Measurements from ENCODE around the gene COQ10A. TPM values are rescaled to one million over a fixed set of nuclear protein-coding genes. Genes with fewer than 3 reads are reported as not detected.

The COQ10A gene
- total and polyA plus RNA-seq, 2 of the 13 experiments (the other 11 are each of a cell fraction or from before 2014, with no cell fraction given), result 21.0 to 37.3 TPM

DNA sequence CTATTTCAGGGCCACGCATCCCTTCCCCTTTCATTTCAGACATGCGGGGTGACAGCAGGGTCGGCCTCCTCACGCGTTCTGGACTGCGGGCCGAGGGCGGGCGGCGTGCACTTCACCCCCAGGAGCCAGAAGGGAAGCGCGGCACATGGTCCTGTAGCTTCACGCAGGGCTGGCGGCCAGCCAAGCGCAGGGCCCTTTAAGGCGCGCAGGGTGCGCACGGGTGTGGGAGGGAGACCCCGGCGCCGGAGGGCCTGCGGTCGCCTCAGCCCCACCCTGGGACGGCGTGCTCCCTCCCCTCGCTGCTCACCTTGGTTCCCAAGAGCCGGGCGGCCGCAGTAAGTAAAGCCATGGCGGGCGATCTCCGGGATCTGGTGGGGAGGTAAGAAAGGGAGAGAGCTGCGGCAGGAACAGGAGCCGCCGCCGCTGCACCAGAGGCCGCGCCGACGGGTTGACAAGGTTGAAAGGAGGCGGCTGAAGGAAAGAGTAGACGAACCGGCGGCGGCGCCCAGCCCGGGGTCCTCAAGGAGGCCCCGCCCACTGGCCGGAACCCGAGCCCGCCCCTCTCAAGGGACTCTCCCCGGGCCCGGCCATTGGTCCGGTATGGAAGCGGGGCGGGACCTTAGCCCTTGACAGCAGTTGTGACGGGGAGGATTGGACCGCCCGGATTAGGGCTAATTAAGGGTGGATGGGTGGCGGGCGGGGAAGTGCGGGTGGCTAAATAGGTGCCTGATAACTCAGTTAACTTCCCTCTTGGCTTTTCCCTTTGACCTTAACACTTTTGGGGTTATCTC, 33.3 kb downstream of the COQ10A start, which contains the start of gene CS (continued):
- TF ChIP-seq KLF13 (CRISPR knock-in tag; IDR thresholded peaks at IDR 0.05) (no peak), ZNF256 (CRISPR knock-in tag; conservative IDR thresholded peaks at IDR 0.05) (no peak), ISL2 (CRISPR knock-in tag; IDR thresholded peaks at IDR 0.05) (no peak), KLF16 (CRISPR knock-in tag; IDR thresholded peaks at IDR 0.05) (peak in 1 of 2 experiments; percentile 84; a peak in 2 of 4 replicates), SRSF9 (IDR thresholded peaks at IDR 0.05; ENCODE audit: borderline replicate concordance, insufficient read depth, low read depth, low read length, poor library complexity, severe bottlenecking) (no peak), MIXL1 (CRISPR knock-in tag; IDR thresholded peaks at IDR 0.05) (peak; percentile 96), ZC3H4 (CRISPR knock-in tag; IDR thresholded peaks at IDR 0.05; ENCODE audit: borderline replicate concordance) (no peak), MLLT10 (CRISPR knock-in tag; IDR thresholded peaks at IDR 0.05) (no peak), EZH2 (conservative IDR thresholded peaks at IDR 0.05; ENCODE audit: low read depth, low read length) (no peak), WIZ (CRISPR knock-in tag; IDR thresholded peaks at IDR 0.05) (0 out of 2 replicates have a peak, but pooled peaks have one; percentile 55), ZNF12 (CRISPR knock-in tag; IDR thresholded peaks at IDR 0.05) (0 out of 2 replicates have a peak, but pooled peaks have one; percentile 23), POLR2A (IDR thresholded peaks at IDR 0.05; ENCODE audit: insufficient read depth in 1 of 2, low read depth in 2 of 2, low read length in 2 of 2) (peak; percentile 54 to 70), PCBP1 (IDR thresholded peaks at IDR 0.05; ENCODE audit: borderline replicate concordance, low read depth, low read length) (no peak), CENPX (CRISPR knock-in tag; IDR thresholded peaks at IDR 0.05) (no peak), TEAD3 (CRISPR knock-in tag; optimal IDR thresholded peaks at IDR 0.05; ENCODE audit: borderline replicate concordance) (no peak), NAIF1 (CRISPR knock-in tag; IDR thresholded peaks at IDR 0.05; ENCODE audit: borderline replicate concordance) (no peak), CCDC6 (CRISPR knock-in tag; IDR thresholded peaks at IDR 0.05) (no peak; the same call in 1 of the 2 replicates), FOXA1 (IDR thresholded peaks at IDR 0.05) (no peak), FOXA1 (CRISPR knock-in tag; IDR thresholded peaks at IDR 0.05) (no peak), ATRX (CRISPR knock-in tag; IDR thresholded peaks at IDR 0.05; ENCODE audit: borderline replicate concordance) (no peak), BRCA1 (CRISPR knock-in tag; IDR thresholded peaks at IDR 0.05) (no peak), KDM5B (CRISPR knock-in tag; IDR thresholded peaks at IDR 0.05; ENCODE audit: borderline replicate concordance) (peak; percentile 90)
- TF ChIP-seq, protein P1, sequence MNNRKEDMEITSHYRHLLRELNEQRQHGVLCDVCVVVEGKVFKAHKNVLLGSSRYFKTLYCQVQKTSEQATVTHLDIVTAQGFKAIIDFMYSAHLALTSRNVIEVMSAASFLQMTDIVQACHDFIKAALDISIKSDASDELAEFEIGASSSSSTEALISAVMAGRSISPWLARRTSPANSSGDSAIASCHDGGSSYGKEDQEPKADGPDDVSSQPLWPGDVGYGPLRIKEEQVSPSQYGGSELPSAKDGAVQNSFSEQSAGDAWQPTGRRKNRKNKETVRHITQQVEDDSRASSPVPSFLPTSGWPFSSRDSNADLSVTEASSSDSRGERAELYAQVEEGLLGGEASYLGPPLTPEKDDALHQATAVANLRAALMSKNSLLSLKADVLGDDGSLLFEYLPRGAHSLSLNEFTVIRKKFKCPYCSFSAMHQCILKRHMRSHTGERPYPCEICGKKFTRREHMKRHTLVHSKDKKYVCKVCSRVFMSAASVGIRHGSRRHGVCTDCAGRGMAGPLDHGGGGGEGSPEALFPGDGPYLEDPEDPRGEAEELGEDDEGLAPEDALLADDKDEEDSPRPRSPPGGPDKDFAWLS (CRISPR knock-in tag; IDR thresholded peaks at IDR 0.05; ENCODE audit: borderline replicate concordance), result no peak
- TF ChIP-seq, protein P2, sequence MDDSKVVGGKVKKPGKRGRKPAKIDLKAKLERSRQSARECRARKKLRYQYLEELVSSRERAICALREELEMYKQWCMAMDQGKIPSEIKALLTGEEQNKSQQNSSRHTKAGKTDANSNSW (CRISPR knock-in tag; IDR thresholded peaks at IDR 0.05; ENCODE audit: borderline replicate concordance), result no peak
- TF ChIP-seq, protein P3, sequence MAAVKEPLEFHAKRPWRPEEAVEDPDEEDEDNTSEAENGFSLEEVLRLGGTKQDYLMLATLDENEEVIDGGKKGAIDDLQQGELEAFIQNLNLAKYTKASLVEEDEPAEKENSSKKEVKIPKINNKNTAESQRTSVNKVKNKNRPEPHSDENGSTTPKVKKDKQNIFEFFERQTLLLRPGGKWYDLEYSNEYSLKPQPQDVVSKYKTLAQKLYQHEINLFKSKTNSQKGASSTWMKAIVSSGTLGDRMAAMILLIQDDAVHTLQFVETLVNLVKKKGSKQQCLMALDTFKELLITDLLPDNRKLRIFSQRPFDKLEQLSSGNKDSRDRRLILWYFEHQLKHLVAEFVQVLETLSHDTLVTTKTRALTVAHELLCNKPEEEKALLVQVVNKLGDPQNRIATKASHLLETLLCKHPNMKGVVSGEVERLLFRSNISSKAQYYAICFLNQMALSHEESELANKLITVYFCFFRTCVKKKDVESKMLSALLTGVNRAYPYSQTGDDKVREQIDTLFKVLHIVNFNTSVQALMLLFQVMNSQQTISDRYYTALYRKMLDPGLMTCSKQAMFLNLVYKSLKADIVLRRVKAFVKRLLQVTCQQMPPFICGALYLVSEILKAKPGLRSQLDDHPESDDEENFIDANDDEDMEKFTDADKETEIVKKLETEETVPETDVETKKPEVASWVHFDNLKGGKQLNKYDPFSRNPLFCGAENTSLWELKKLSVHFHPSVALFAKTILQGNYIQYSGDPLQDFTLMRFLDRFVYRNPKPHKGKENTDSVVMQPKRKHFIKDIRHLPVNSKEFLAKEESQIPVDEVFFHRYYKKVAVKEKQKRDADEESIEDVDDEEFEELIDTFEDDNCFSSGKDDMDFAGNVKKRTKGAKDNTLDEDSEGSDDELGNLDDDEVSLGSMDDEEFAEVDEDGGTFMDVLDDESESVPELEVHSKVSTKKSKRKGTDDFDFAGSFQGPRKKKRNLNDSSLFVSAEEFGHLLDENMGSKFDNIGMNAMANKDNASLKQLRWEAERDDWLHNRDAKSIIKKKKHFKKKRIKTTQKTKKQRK (IDR thresholded peaks at IDR 0.05; ENCODE audit: low read length), result no peak

Data from HepG2 (cell line).